SK-N-SH (cell line): ENCODE data around the gene SKIL. TPM values are rescaled to one million over a fixed set of nuclear protein-coding genes. Genes with fewer than 3 reads are reported as not detected.

Experiments used
- CTCF ChIA-PET: fragments of 300-600, 350-600 bp; formaldehyde crosslinking; extraction: SDS; loops from one replicate; lab custom pipeline; 2021; lab: Yijun Ruan, JAX
- POLR2A ChIA-PET: fragments of 350-600 bp; sonication (Branson Sonifier 250); formaldehyde crosslinking; extraction: SDS; loops from one replicate; lab custom pipeline; 2020; ENCODE audit warnings: antibody characterized with exemption, inconsistent platforms; lab: Yijun Ruan, JAX
- DNase-seq: peaks from one replicate; pipeline ENCODE4 v3.0.0; 2012
- H2AFZ ChIP-seq: fragments of 200-600 bp; sonication (generic); 2 replicates; pipeline ENCODE4 v1.8.1; 2016; ENCODE audit warnings: antibody characterized with exemption, mild to moderate bottlenecking, low read depth
- H3F3A ChIP-seq: fragments of 200-600 bp; sonication (generic); replicated peaks from 2 replicates; pipeline ENCODE3; 2016; ENCODE audit warnings: antibody characterized with exemption, mild to moderate bottlenecking; ENCODE audit not compliant: insufficient read depth
- H3K27ac ChIP-seq, 2 experiments: fragments of 200-500 bp in 1 of 2; fragments of 200-600 bp in 1 of 2; sonication (Bioruptor generic) in 1 of 2; sonication (generic), shearing (Covaris generic) in 1 of 2; 2 replicates each; pipeline versions ENCODE4 v1.5.1 to v1.6.1; 2014 to 2016; ENCODE audit warnings: low read depth in 2 of 2, inconsistent platforms in 1 of 2, low read length in 1 of 2, mild to moderate bottlenecking in 1 of 2, mixed read lengths in 1 of 2
- H3K27me3 ChIP-seq: fragments of 200-600 bp; sonication (generic), shearing (Covaris generic); 2 replicates; pipeline ENCODE4 v1.6.1; 2016; ENCODE audit warnings: mixed run types; ENCODE audit not compliant: insufficient read depth
- H3K36me3 ChIP-seq, 2 experiments: fragments of 200-500 bp in 1 of 2; fragments of 200-600 bp in 1 of 2; sonication (Bioruptor generic) in 1 of 2; sonication (generic) in 1 of 2; replicated peaks in 1 of 2; 2 replicates each; pipeline versions ENCODE3 to v1.5.1; 2014 to 2016; ENCODE audit warnings: low read length in 1 of 2, mild to moderate bottlenecking in 1 of 2; ENCODE audit not compliant: insufficient read depth in 2 of 2, control insufficient read depth in 1 of 2
- H3K4me1 ChIP-seq, 2 experiments: fragments of 200-500 bp in 1 of 2; fragments of 200-600 bp in 1 of 2; sonication (Bioruptor generic) in 1 of 2; sonication (generic), shearing (Covaris generic) in 1 of 2; 2 replicates each; pipeline versions ENCODE4 v1.5.1 to v1.6.1; 2014 to 2016; ENCODE audit warnings: low read depth in 1 of 2, low read length in 1 of 2, mixed run types in 1 of 2; ENCODE audit not compliant: insufficient read depth in 2 of 2, control insufficient read depth in 1 of 2
- H3K4me2 ChIP-seq: fragments of 200-600 bp; sonication (generic), shearing (Covaris generic); 2 replicates; pipeline ENCODE4 v1.6.1; 2017; ENCODE audit warnings: mixed run types
- H3K4me3 ChIP-seq, 2 experiments: fragments of 200-500 bp in 1 of 2; fragments of 200-600 bp in 1 of 2; sonication (Bioruptor generic) in 1 of 2; sonication (generic), shearing (Covaris generic) in 1 of 2; 2 replicates each; pipeline versions ENCODE4 v1.5.1 to v1.8.1; 2014 to 2016; ENCODE audit warnings: low read depth in 2 of 2, inconsistent platforms in 1 of 2, low read length in 1 of 2, mild to moderate bottlenecking in 1 of 2, mixed read lengths in 1 of 2, moderate library complexity in 1 of 2
- H3K79me2 ChIP-seq: fragments of 200-600 bp; sonication (generic); 2 replicates; pipeline ENCODE4 v1.8.1; 2017; ENCODE audit warnings: mild to moderate bottlenecking; ENCODE audit not compliant: insufficient read depth
- H3K9ac ChIP-seq: fragments of 200-600 bp; sonication (generic); 2 replicates; pipeline ENCODE4 v1.6.1; 2017; ENCODE audit warnings: mixed run types
- H3K9me2 ChIP-seq: fragments of 200-600 bp; sonication (generic); 2 replicates; pipeline ENCODE4 v1.6.1; 2017; ENCODE audit warnings: mixed run types
- H3K9me3 ChIP-seq: fragments of 200-600 bp; sonication (generic); 2 replicates; pipeline ENCODE4 v1.6.1; 2017; ENCODE audit warnings: mixed run types, mild to moderate bottlenecking, moderate library complexity
- H4K20me1 ChIP-seq: fragments of 200-600 bp; sonication (generic); 2 replicates; pipeline ENCODE4 v1.6.1; 2017; ENCODE audit warnings: mild to moderate bottlenecking, mixed run types; ENCODE audit not compliant: insufficient read depth
- CHD2 ChIP-seq: fragments of 150-350 bp; IDR thresholded peaks from 2 replicates; pipeline ENCODE4 v1.6.1; 2018; ENCODE audit warnings: low read length; ENCODE audit not compliant: partially characterized antibody
- CTCF ChIP-seq: fragments of 200-600 bp; sonication (generic); IDR thresholded peaks from 2 replicates; pipeline ENCODE4 v1.6.1; 2017; ENCODE audit warnings: antibody characterized with exemption, mild to moderate bottlenecking, moderate library complexity
- FOSL2 ChIP-seq: IDR thresholded peaks from 2 replicates; pipeline ENCODE4 v1.4.0; 2012; ENCODE audit warnings: low read depth, mild to moderate bottlenecking, moderate library complexity, borderline replicate concordance
- FOXJ3 ChIP-seq: sonication (generic); formaldehyde crosslinking; IDR thresholded peaks from 2 replicates; pipeline ENCODE4 v1.5.1; 2020; ENCODE audit warnings: mild to moderate bottlenecking, missing genetic modification reagents
- GATA2 ChIP-seq: sonication (generic); formaldehyde crosslinking; IDR thresholded peaks from 2 replicates; pipeline ENCODE4 v1.5.0; 2020; ENCODE audit warnings: mild to moderate bottlenecking, missing genetic modification reagents
- MEF2A ChIP-seq: IDR thresholded peaks from 2 replicates; pipeline ENCODE4 v1.4.0; 2012; ENCODE audit warnings: low read depth, borderline replicate concordance
- RAD21 ChIP-seq: IDR thresholded peaks from 2 replicates; pipeline ENCODE4 v1.6.1; 2012; ENCODE audit warnings: mild to moderate bottlenecking, low read length
- RCOR1 ChIP-seq: fragments of 150-350 bp; IDR thresholded peaks from 2 replicates; pipeline ENCODE4 v1.6.1; 2017; ENCODE audit warnings: antibody characterized with exemption, low read length
- REST ChIP-seq: IDR thresholded peaks from 2 replicates; pipeline ENCODE4 v1.6.1; 2012; ENCODE audit warnings: mild to moderate bottlenecking, low read depth, low read length, moderate library complexity
- RXRA ChIP-seq: IDR thresholded peaks from 2 replicates; pipeline ENCODE4 v1.4.0; 2012; ENCODE audit warnings: low read depth, mild to moderate bottlenecking, borderline replicate concordance
- SMC3 ChIP-seq: IDR thresholded peaks from 2 replicates; pipeline ENCODE4 v1.6.1; 2012; ENCODE audit warnings: low read depth, low read length, improper control_type of control experiment
- TAF1 ChIP-seq: IDR thresholded peaks from 2 replicates; pipeline ENCODE4 v1.6.1; 2012; ENCODE audit warnings: low read depth, mild to moderate bottlenecking, low read length, moderate library complexity, borderline replicate concordance
- TCF12 ChIP-seq: IDR thresholded peaks from 2 replicates; pipeline ENCODE4 v1.4.0; 2012
- TEAD4 ChIP-seq: IDR thresholded peaks from 2 replicates; pipeline ENCODE4 v1.4.0; 2012; ENCODE audit warnings: mild to moderate bottlenecking, borderline replicate concordance; ENCODE audit not compliant: insufficient read depth
- USF1 ChIP-seq: IDR thresholded peaks from 2 replicates; pipeline ENCODE4 v1.4.0; 2012; ENCODE audit warnings: low read depth, borderline replicate concordance
- YY1 ChIP-seq: IDR thresholded peaks from 2 replicates; pipeline ENCODE4 v1.4.0; 2012; ENCODE audit warnings: low read depth, mild to moderate bottlenecking
- WGBS: methylation state at CpG from one replicate; pipeline ENCODE4 v1.1.6; 2017; ENCODE audit warnings: low lambda C conversion rate; 5-methylcytosine and 5-hydroxymethylcytosine counted together
- polyA plus RNA-seq, 3 experiments: library from polyadenylated mRNA; depleted of rRNA; stranded (reverse); fragments of >200 nt; gene quantifications; 2 replicates each; pipeline ENCODE4 v1.2.3, GENCODE V29; 2012

The SKIL gene
- polyA plus RNA-seq, 1 of the 3 experiments (the other 2 are of a cell fraction): 3.9 TPM

- no peak for TF ChIP-seq FOXJ3
- no peak for TF ChIP-seq RAD21
- no peak for TF ChIP-seq SMC3
- no peak for TF ChIP-seq TCF12
- no peak for TF ChIP-seq GATA2 (CRISPR knock-in tag)
- no peak for TF ChIP-seq USF1
- TF ChIP-seq MEF2A: no peak
- no peak for TF ChIP-seq YY1
- no peak for TF ChIP-seq TAF1
- TF ChIP-seq FOSL2: no peak
- no peak for TF ChIP-seq CHD2
- no peak for TF ChIP-seq REST
- no peak for TF ChIP-seq CTCF
- TF ChIP-seq TEAD4: no peak
- no peak for TF ChIP-seq RCOR1
- TF ChIP-seq RXRA: no peak
Observed at GRCh38 chr3:170420307-170420821, 62.8 kb downstream of the SKIL start.

More at GRCh38 chr3:170420307-170420821, 62.8 kb downstream of the SKIL start:
- no peak overlapping the region for H3K4me2 ChIP-seq
- no peaks in the 10 kb centered on the region for H3K27me3 ChIP-seq
- H2AFZ ChIP-seq: no peak overlapping the region
- no peak overlapping the region for H3K27ac ChIP-seq
- H3K36me3 ChIP-seq: no peaks in the 10 kb centered on the region
- WGBS: 96% methylated on average over 12 of the region's 17 CpGs
- no peaks in the 10 kb centered on the region for H3F3A ChIP-seq
- H3K79me2 ChIP-seq: no peaks in the 10 kb centered on the region
- no peak overlapping the region for H3K9ac ChIP-seq
- H3K4me3 ChIP-seq: no peak overlapping the region
- H4K20me1 ChIP-seq: no peaks in the 10 kb centered on the region
- POLR2A ChIA-PET: no interaction called here
- no peak for DNase-seq
- no peaks in the 10 kb centered on the region for H3K9me2 ChIP-seq
- H3K9me3 ChIP-seq: no peaks in the 10 kb centered on the region
- CTCF ChIA-PET: interaction anchor here (1.0 to 1.7 kb wide), 2 partner anchors 7 to 392 kb away, joined by 3 to 5 read pairs; no protein-coding TSS in a partner anchor
- peaks cover 0 to 8% of the 10 kb centered on the region in 2 experiments; a peak in 1 of 4 replicates for H3K4me1 ChIP-seq
